ENCODE data around the gene HLA-A. TPM values are rescaled to one million over a fixed set of nuclear protein-coding genes. Genes with fewer than 3 reads are reported as not detected.
"Not testable (repeated sequence)": the region's sequence is repeated elsewhere in the genome, so short reads cannot be mapped to it uniquely, and the experiment has no call there.

Gene HLA-A
- total RNA-seq, 1 donor from 2014 or later = 479 TPM

DNA sequence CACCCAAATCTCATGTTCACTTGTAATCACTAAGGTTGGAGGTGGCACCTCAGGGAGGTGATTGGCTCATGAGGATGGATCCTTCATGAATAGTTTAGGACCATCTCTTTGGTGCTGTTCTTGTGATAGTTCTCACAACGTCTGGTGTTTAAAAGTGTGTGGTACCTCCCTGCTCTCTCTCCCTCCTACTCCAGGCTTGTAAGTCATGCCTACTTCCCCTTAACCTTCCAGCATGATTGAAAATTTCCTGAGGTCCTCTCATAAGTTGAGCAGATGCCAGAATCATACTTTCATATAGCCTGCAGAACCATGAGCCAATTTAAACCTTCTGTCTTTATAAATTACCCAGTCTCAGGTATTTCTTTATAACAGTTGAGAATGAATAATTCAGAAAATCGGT is 16.6 kb downstream of the HLA-A start:
- no peak overlapping the region for H3K4me3 ChIP-seq (ENCODE audit: low read depth, low read length)
- TF ChIP-seq, protein P1, sequence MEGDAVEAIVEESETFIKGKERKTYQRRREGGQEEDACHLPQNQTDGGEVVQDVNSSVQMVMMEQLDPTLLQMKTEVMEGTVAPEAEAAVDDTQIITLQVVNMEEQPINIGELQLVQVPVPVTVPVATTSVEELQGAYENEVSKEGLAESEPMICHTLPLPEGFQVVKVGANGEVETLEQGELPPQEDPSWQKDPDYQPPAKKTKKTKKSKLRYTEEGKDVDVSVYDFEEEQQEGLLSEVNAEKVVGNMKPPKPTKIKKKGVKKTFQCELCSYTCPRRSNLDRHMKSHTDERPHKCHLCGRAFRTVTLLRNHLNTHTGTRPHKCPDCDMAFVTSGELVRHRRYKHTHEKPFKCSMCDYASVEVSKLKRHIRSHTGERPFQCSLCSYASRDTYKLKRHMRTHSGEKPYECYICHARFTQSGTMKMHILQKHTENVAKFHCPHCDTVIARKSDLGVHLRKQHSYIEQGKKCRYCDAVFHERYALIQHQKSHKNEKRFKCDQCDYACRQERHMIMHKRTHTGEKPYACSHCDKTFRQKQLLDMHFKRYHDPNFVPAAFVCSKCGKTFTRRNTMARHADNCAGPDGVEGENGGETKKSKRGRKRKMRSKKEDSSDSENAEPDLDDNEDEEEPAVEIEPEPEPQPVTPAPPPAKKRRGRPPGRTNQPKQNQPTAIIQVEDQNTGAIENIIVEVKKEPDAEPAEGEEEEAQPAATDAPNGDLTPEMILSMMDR (conservative IDR thresholded peaks at IDR 0.05; ENCODE audit: low read depth, low read length) = no peak
- DNase-seq (ENCODE audit: low read depth) = no peak

DNA sequence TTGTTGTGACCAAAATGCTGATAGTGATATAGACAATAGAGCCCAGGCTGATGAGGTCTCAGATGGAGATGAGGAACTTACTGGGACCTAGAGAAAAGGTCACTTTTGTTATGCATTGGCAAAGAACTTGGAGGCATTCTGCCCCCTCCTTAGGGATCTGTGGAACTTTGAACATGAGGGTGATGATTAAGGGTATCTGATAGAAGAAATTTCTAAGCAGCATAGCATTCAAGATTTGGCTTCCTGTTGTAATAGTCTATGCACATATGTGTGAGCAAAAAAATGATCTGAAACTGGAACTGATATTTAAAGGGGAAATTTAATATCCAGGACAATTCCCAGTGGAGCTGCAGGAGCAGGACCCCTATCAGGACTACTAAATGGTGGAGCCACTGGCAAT is 17.1 kb downstream of the HLA-A start:
- no peak overlapping the region for H3K4me3 ChIP-seq (ENCODE audit: low read depth, low read length)
- DNase-seq (ENCODE audit: low read depth) = no peak
- TF ChIP-seq, protein P1 (conservative IDR thresholded peaks at IDR 0.05; ENCODE audit: low read depth, low read length) = no peak

DNA sequence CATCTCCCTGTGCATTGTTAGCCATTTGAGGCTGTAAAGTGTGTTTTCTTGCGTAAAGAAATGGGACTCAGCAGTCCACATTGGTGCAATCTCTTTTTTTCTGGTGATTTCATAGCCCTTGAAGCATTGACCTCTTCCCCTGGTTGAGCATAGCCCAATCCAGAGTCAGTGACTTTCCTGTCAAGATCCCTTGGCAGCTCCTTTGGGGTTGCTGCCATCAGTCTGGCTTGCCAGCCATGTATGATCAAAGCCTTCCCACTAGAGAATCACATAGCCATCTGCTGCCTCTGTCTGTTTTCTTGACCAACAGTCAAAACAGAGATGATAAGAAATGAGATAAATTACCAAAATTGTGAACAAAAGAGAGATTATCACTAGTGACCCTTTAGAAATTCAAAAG is 19.6 kb downstream of the HLA-A start:
- H3K4me3 ChIP-seq (ENCODE audit: low read depth, low read length) = no peak overlapping the region
- TF ChIP-seq, protein P1 (conservative IDR thresholded peaks at IDR 0.05; ENCODE audit: low read depth, low read length) = no peak
- DNase-seq (ENCODE audit: low read depth) = no peak

DNA sequence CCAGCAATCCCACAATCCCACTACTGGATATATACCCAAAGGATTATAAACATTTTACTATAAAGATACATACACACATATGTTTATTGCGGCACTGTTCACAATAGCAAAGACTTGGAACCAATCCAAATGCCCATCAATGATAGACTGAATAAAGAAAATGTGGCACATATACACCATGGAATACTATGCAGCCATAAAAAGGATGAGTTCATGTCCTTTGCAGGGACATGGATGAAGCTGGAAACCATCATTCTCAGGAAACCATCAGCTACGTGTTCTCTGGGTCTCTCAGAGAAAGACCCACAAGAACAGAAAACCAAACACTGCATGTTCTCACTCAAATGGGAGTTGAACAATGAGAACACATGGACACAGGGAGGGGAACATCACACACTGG is 21.4 kb downstream of the HLA-A start:
- DNase-seq (ENCODE audit: low read depth); H3K4me3 ChIP-seq (ENCODE audit: low read depth, low read length): not testable (repeated sequence)

DNA sequence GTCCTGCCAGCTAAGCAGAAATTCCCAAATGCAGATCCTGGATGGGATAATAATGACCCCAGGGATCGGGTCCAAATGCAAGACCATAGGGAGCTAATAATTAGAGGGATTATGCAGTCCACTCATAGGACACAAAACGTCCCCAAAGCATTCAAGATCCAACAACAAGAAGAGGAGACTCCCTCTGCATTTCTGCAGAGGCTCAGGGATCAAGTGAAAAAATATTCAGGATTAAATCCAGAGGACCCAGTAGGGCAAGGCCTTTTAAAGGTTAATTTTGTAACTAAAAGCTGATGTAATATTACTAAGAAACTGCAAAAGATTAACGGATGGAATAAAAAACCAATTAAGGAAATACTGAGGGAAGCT is 22.2 kb downstream of the HLA-A start:
- H3K4me3 ChIP-seq (ENCODE audit: low read depth, low read length) = peak overlapping the region; percentile 54
- TF ChIP-seq, protein P1 (conservative IDR thresholded peaks at IDR 0.05; ENCODE audit: low read depth, low read length) = no peak
- DNase-seq (ENCODE audit: low read depth) = no peak

DNA sequence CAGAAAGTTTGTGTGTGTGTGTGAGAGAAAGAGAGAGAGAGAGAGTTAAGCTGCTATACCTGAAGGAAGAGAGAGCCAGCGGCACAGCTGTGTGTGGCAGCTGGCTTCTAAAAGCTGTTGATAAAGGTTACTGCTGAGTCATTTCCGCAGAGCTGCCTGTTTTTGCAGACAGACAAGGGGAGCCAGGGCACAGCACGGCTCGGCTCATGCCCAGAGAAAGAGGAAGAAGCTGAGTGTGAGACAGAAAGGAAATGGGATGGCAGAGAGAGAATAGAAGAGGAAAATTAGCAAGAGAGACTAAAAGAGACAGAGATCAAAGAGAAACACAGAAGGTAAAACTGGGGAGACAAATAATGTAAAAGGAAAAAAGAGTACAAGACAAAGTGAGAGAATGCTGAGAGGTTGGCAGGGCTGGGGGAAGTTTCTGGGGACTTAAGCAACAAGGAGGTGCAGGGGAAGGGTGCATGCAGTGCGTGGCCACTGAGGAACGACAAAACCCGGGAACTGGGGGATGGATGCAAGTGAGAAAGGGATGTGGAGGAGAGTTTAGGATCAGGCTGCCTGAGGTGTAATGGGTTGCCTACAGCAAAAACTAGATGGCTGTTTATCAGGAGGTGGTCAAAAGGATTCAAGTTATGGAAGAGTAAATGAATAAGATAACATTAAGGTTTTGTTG is 22.7 kb downstream of the HLA-A start:
- no peak for DNase-seq (ENCODE audit: low read depth)
- peak overlapping the region; percentile 54 for H3K4me3 ChIP-seq (ENCODE audit: low read depth, low read length)
- TF ChIP-seq, protein P1 (conservative IDR thresholded peaks at IDR 0.05; ENCODE audit: low read depth, low read length) = no peak

DNA sequence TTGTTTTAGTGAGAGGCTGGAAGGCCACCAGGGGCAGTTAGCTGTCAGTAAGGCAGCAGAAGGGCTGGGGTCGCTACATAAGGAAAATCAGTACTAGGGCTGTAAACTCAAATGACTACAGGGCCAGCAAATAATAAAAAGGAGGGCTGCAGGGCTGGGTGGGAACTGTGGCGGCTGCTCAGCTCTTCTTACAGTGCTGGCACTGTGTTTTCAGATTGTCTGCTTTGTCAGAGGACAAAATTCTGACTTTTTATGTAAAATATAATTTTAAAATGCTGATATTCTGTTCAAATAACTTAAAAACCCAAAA is 23.2 kb downstream of the HLA-A start:
- H3K4me3 ChIP-seq (ENCODE audit: low read depth, low read length) = peak overlapping the region; percentile 54
- DNase-seq (ENCODE audit: low read depth) = no peak
- TF ChIP-seq, protein P1 (conservative IDR thresholded peaks at IDR 0.05; ENCODE audit: low read depth, low read length) = no peak

Data from epithelial cell of proximal tubule (primary cell).